GM13977 (cell line): Measurements from ENCODE around the gene HERPUD1.
"Not testable (repeated sequence)": the region's sequence is repeated elsewhere in the genome, so short reads cannot be mapped to it uniquely, and the experiment has no call there.

Experiments
- DNase-seq: peaks from one replicate; pipeline ENCODE4 v3.0.0; 2012; ENCODE audit warnings: low spot score
- CTCF ChIP-seq: IDR thresholded peaks from 2 replicates; pipeline ENCODE4 v1.5.1; 2012; ENCODE audit warnings: mild to moderate bottlenecking, control low read depth; ENCODE audit not compliant: insufficient read depth; ENCODE audit errors: extremely low read depth, missing control alignments
- in situ Hi-C: fragments of 300-500 bp; cut with MboI; formaldehyde crosslinking; loops from one replicate; pipeline ENCODE4 v1.12.0; 2022; ENCODE audit warnings: low sequenced_read_pairs, low pct_unique_long_range_greater_than_20kb, mixed read lengths, inconsistent platforms; ENCODE audit not compliant: unreplicated experiment

The HERPUD1 gene

GRCh38 chr16:56929639-56930038, 2.3 kb upstream of the HERPUD1 start:
- in situ Hi-C loops, result no loop called here
- no peak for DNase-seq
- TF ChIP-seq CTCF, result no peak

GRCh38 chr16:56930486-56931270, 1.3 kb upstream of the HERPUD1 start:
- in situ Hi-C loops, result no loop called here
- no peak for TF ChIP-seq CTCF
- no peak for DNase-seq

- in situ Hi-C loops, result no loop called here
- peak; percentile 73 for DNase-seq
- no peak for TF ChIP-seq CTCF
These were observed 561 bp upstream of the HERPUD1 start for GRCh38 chr16:56931271-56931891.

- peak; percentile 45 for DNase-seq
- TF ChIP-seq CTCF, result no peak
- in situ Hi-C loops, result no loop called here
These were observed 1.0 kb downstream of the HERPUD1 start for GRCh38 chr16:56932721-56933619.

DNA sequence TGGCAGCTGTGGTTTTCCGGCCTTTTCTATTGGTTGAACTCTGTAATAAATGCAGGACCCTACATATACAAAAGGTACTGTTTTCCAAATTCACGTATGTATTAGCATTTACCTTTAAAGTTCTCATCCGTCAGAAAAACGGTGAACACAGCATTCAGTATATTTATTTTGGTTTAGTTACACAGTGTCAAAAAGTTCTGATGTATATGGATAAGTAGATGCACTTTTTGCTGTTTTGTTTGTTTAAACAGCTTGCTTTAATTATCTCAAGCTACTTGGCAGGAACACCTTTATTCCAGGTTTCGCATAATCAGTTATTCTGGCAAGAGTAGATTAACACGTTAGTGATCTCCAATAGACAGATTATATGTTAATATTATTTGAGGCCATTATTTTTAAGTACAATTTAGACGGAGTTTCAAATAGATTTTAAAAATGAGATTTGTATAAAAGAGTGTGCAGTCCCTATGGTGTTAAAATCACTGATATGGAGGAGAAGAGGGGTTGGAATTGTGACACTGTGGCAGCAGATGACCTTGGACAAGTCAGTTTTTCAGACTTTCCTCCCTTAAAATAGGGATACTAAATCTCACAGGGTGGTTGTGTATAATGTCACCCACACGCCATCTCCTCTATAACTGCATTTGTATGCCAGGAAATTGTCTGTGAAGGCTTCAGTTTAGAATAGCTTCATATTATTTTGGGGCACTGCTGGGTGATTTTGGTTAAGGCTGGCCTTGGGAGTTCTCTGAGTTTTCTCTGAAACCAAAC, 2.1 kb downstream of the HERPUD1 start:
- no peak for TF ChIP-seq CTCF
- in situ Hi-C loops, result no loop called here
- DNase-seq, result no peak

DNA sequence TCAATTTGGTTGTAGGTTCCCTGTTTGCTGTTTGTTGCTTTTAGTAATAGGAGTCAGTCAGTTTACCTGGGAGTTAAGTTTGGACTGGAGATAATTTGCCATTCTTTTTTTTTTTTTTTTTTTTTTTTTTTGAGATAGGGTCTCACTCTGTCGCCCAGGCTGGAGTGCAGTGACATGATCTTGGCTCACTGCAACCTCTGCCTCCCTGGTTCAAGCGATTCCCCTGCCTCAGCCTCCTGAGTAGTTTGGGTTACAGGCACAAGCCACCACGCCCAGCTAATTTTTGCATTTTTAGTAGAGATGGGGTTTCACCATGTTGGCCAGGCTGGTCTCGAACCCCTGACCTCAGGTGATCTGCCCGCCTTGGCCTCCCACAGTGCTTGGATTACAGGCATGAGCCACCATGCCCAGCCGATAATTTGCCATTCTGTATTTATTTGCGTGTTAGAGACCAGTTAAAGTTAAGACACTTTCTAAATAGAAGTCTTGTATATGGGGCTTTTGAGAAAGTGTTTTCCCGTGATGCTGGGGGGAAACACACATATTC, 2.7 kb downstream of the HERPUD1 start:
- in situ Hi-C loops, result not testable (repeated sequence)

More for the DNA sequence above, 2.7 kb downstream of the HERPUD1 start:
- DNase-seq, result not testable (repeated sequence)
